ENCODE results near the gene SMCO3. TPM values are rescaled to one million over a fixed set of nuclear protein-coding genes. Genes with fewer than 3 reads are reported as not detected.

SMCO3 gene
- total and polyA plus RNA-seq, 2 of the 8 experiments (the other 6 are each of a cell fraction or from before 2014, with no cell fraction given), result not detected

DNA sequence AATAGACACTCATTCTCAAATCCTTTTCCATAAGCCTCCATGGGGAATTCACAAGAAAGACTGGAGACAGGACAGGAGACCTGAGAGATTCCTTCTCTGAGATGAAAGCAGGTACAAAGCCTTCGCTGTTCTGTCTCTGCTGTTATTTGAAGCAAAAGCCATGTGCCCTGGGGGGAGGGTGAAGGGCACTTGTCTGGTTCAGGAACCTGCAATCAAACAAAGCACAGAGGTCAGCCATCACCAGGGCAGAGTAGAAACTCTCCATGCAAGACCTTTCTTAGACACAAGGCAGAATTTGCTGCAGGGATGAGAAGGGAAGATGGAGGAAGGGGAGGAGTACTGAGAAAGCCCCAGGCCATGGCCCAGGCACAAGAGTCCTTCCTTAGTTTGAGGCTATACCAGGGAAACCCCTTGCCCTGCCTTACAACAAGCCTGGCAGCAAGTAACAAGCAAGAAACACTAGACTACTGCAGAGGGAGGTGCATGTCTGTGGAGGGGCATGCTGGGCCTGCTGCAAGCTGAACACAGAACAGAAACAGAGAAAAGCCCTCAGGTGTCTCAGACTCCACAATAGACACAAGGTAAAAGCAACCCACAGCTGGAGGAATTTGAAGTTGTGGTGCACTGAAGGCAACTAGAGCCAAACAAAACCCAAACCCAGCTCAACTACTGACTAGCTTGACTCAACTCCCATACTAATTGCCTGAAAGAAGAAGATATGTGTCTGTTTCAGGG is 37.1 kb upstream of the SMCO3 start:
- TF ChIP-seq MAX (IDR thresholded peaks at IDR 0.05), result peak; percentile 11; the same call in 1 of the 2 replicates
- TF ChIP-seq CHD2 (IDR thresholded peaks at IDR 0.05; ENCODE audit: low read length), result no peak
- no peak overlapping the region for H4K5ac ChIP-seq (ENCODE audit: insufficient read length, low read depth, low read length)
- no peak overlapping the region for H2BK120ac ChIP-seq (replicated peaks; ENCODE audit: low read depth, low read length)
- H2BK12ac ChIP-seq (ENCODE audit: low read depth, low read length), result no peak overlapping the region
- ChIA-PET POLR2A (ENCODE audit: partially characterized antibody) (interaction anchor here (1.0 kb wide), 1 partner anchor 10 kb away, joined by 4 read pairs; no protein-coding TSS in a partner anchor), CTCF (ENCODE audit: partially characterized antibody) (interaction anchor here (0.7 to 2.8 kb wide), 5 partner anchors 22 to 145 kb away, joined by 3 to 14 read pairs (median 3); no protein-coding TSS in a partner anchor)
- no peak overlapping the region for H3K18ac ChIP-seq (ENCODE audit: extremely low read depth, low read length)
- no peak overlapping the region for H3K27ac ChIP-seq (ENCODE audit: low read depth, low read length)
- H3K79me1 ChIP-seq (ENCODE audit: low read depth, low read length), result no peaks in the 10 kb centered on the region
- H2BK5ac ChIP-seq (ENCODE audit: low read depth, low read length), result no peak overlapping the region
- H3K4ac ChIP-seq (replicated peaks; ENCODE audit: insufficient read length, low read depth, low read length), result no peak overlapping the region
- H3K79me2 ChIP-seq (ENCODE audit: control insufficient read depth in 1 of 2, insufficient read depth in 2 of 2, low read length in 2 of 2), result no peaks in the 10 kb centered on the region
- no peaks in the 10 kb centered on the region for H3K23me2 ChIP-seq (ENCODE audit: low read depth, low read length)
- DNase-seq (ENCODE audit: low read depth in 1 of 2, low spot score in 2 of 2) (no peak), FAIRE-seq (no peak)
- no peak overlapping the region for H3K4me3 ChIP-seq (ENCODE audit: extremely low read depth in 1 of 4, insufficient read depth in 2 of 4, low read depth in 3 of 4, low read length in 4 of 4)
- H2BK20ac ChIP-seq (ENCODE audit: low read length), result no peak overlapping the region
- H3K9ac ChIP-seq (replicated peaks in 1 of 4; ENCODE audit: extremely low read depth in 1 of 4, low read depth in 3 of 4, low read length in 3 of 4), result no peak overlapping the region
- no peak overlapping the region for H4K91ac ChIP-seq (replicated peaks; ENCODE audit: insufficient read length, low read length)
- H2AK5ac ChIP-seq (ENCODE audit: low read depth, low read length), result no peak overlapping the region
- no peak overlapping the region for H4K8ac ChIP-seq (ENCODE audit: extremely low read depth, insufficient read depth, low read length)
- H3K23ac ChIP-seq (ENCODE audit: insufficient read length), result no peak overlapping the region
- no peaks in the 10 kb centered on the region for H3K9me3 ChIP-seq (ENCODE audit: insufficient read depth in 2 of 2, low read depth in 1 of 2, low read length in 1 of 2)
- peaks cover 0 to 6% (median 0%) of the 10 kb centered on the region in 4 experiments; a peak in 2 of 7 replicates for H3K4me1 ChIP-seq (replicated peaks in 1 of 4; ENCODE audit: control insufficient read depth in 3 of 4, insufficient read depth in 4 of 4, low read length in 3 of 4)
- no peak overlapping the region for H3K14ac ChIP-seq (ENCODE audit: insufficient read length)
- H4K20me1 ChIP-seq (replicated peaks in 1 of 2; ENCODE audit: control insufficient read depth in 1 of 2, insufficient read depth in 2 of 2, low read length in 2 of 2), result no peaks in the 10 kb centered on the region
- peak overlapping the region; percentile 34; the same call in 1 of the 2 replicates for H2AFZ ChIP-seq (ENCODE audit: low read length)
- H2BK15ac ChIP-seq (ENCODE audit: low read length), result no peak overlapping the region
- no peak overlapping the region for H3K4me2 ChIP-seq (ENCODE audit: insufficient read depth in 1 of 2, low read depth in 2 of 2, low read length in 2 of 2)
- no peaks in the 10 kb centered on the region for H3K36me3 ChIP-seq (ENCODE audit: control insufficient read depth in 2 of 4, insufficient read depth in 4 of 4, low read length in 3 of 4)
- 93% methylated on average over 1 of the region's 1 CpG; no CpG with 5 or more reads in 1 of the 2 experiments for WGBS, 2 experiments (ENCODE audit: extremely low coverage in 1 of 2, insufficient coverage in 1 of 2, insufficient read length in 1 of 2, insufficient replicate concordance in 2 of 2, low coverage in 1 of 2, low lambda C conversion rate in 2 of 2, missing lambda C conversion rate in 1 of 2)
- H3K27me3 ChIP-seq (replicated peaks in 1 of 4; ENCODE audit: control insufficient read depth in 3 of 4, extremely low read depth in 1 of 4, insufficient read depth in 3 of 4, low read length in 3 of 4), result no peaks in the 10 kb centered on the region
- no peak overlapping the region for H3K56ac ChIP-seq (replicated peaks; ENCODE audit: insufficient read length, low read depth, low read length)

All from H1 (cell line).